H1 (cell line): ENCODE results near the gene SCUBE2. TPM values are rescaled to one million over a fixed set of nuclear protein-coding genes. Genes with fewer than 3 reads are reported as not detected.

Source experiments
- HDAC2 ChIP-seq, 2 experiments: fragments of 300-600 bp in 1 of 2; sonication (generic) in 1 of 2; IDR thresholded peaks; 2 replicates each; pipeline ENCODE4 v1.6.1; 2011 to 2012; ENCODE audit warnings: low read depth in 2 of 2, low read length in 2 of 2, mild to moderate bottlenecking in 2 of 2, moderate library complexity in 2 of 2, borderline replicate concordance in 1 of 2, inconsistent platforms in 1 of 2
- JUND ChIP-seq: IDR thresholded peaks from 2 replicates; pipeline ENCODE4 v1.6.1; 2011; ENCODE audit warnings: mild to moderate bottlenecking, improper control_type of control experiment, low read length
- polyA plus RNA-seq, 7 experiments: library from polyadenylated mRNA; depleted of rRNA in 3 of 7; stranded (reverse) in 5 of 7; unstranded in 2 of 7; fragments of >200 nt in 5 of 7; fragments of 200-250 nt in 2 of 7; gene quantifications; 1 replicate in 5 of 7; 2 replicates in 1 of 7; 4 replicates in 1 of 7; pipeline versions ENCODE4 v1.2.1 to v1.2.3, GENCODE V29; 2011 to 2013; ENCODE audit warnings: missing spikeins in 2 of 7, mixed read lengths in 2 of 7
- total RNA-seq: library from RNA; stranded (reverse); fragmentation: NEBNext Ultra II Directional; extraction: Animal tissue kit (Norgen Biotek cat#: 25700); gene quantifications from 2 replicates; pipeline ENCODE4 v1.2.1, GENCODE V29; 2021

The SCUBE2 gene
- total and polyA plus RNA-seq, 2 of the 8 experiments (the other 6 are each of a cell fraction or from before 2014, with no cell fraction given) = 0.29 to 1.2 TPM

DNA sequence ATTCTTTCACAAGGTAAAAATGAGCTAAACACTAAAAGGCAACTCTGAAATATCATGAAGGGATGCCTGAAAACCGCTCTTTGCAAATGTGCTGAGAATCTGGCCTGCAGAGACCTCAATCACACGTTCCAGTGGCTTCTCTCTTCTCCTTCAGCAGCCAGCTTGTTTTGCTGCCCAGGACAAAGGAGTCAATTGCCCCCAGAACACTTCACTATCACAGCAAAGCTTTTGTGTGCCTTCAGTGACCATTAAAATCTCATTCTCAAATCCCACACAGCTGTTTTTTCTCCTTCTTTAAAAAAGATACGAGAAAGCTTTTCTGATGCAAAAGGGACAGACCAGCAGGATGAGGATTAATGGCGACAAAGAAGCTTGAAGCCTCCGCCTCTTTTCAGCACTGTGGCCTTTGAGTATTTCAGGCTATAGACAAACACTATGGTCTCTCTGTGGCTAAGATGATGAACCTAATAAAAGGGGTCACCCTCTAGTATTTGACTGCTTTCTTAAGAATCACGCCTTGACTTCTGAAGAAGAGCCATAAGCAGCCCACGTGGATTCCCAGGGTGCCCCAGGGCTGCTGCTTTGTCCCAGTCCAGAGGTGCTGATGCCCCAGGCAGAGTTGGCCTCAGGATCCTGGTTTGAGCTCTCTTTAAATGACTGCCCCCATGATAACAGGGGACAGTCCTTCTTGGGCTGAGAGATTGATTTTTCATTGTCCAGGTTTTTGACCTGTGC lies 54.2 kb downstream of the SCUBE2 start (continued):
- no peak for TF ChIP-seq JUND
- no peak for TF ChIP-seq HDAC2 (IDR thresholded peaks at IDR 0.05; ENCODE audit: borderline replicate concordance in 1 of 2, low read depth in 2 of 2, low read length in 2 of 2)
